DND-41 (cell line): Measurements from ENCODE around the gene INPP5B.

Source experiments
- ATAC-seq: fragments of 200-7000 bp; cut with Tn5 transposase; 3 replicates; pipeline ENCODE4 v1.9.1; 2021; ENCODE audit warnings: low read depth; ENCODE audit not compliant: insufficient read depth
- DNase-seq: peaks from one replicate; pipeline ENCODE4 v3.0.0-alpha.2; 2020
- H2AFZ ChIP-seq: 2 replicates; pipeline ENCODE4 v1.6.0; 2012; ENCODE audit warnings: low read depth, low read length
- H3K27ac ChIP-seq: 2 replicates; pipeline ENCODE4 v1.5.1; 2012; ENCODE audit warnings: low read length, inconsistent platforms
- H3K27me3 ChIP-seq: fragments of 200-600 bp; sonication (generic); 2 replicates; pipeline ENCODE4 v1.6.0; 2012; ENCODE audit warnings: low read length, mild to moderate bottlenecking, inconsistent platforms; ENCODE audit not compliant: insufficient read depth, poor library complexity
- H3K36me3 ChIP-seq: 2 replicates; pipeline ENCODE4 v1.5.1; 2012; ENCODE audit warnings: low read length, inconsistent platforms; ENCODE audit not compliant: insufficient read depth
- H3K4me1 ChIP-seq: 2 replicates; pipeline ENCODE4 v1.5.1; 2012; ENCODE audit warnings: mild to moderate bottlenecking, low read length; ENCODE audit not compliant: insufficient read depth
- H3K4me2 ChIP-seq: 2 replicates; pipeline ENCODE4 v1.6.0; 2012; ENCODE audit warnings: mild to moderate bottlenecking, moderate library complexity, low read length, inconsistent platforms; ENCODE audit not compliant: insufficient read depth
- H3K4me3 ChIP-seq, 2 experiments: fragments of 200-600 bp in 1 of 2; shearing (Covaris generic) in 1 of 2; 2 replicates each; pipeline ENCODE4 v1.5.1; 2012 to 2016; ENCODE audit warnings: inconsistent platforms in 2 of 2, low read length in 2 of 2, mild to moderate bottlenecking in 2 of 2, low read depth in 1 of 2, moderate library complexity in 1 of 2
- H3K79me2 ChIP-seq: 2 replicates; pipeline ENCODE4 v1.6.0; 2012; ENCODE audit warnings: low read length, inconsistent platforms; ENCODE audit not compliant: insufficient read depth
- H3K9ac ChIP-seq: 2 replicates; pipeline ENCODE4 v1.6.0; 2012; ENCODE audit warnings: low read depth, mild to moderate bottlenecking, inconsistent platforms, low read length, moderate library complexity
- H3K9me3 ChIP-seq: 2 replicates; pipeline ENCODE4 v1.5.1; 2012; ENCODE audit warnings: low read length, moderate library complexity, mild to moderate bottlenecking, inconsistent platforms; ENCODE audit not compliant: insufficient read depth, severe bottlenecking
- H4K20me1 ChIP-seq: 2 replicates; pipeline ENCODE4 v1.6.0; 2012; ENCODE audit warnings: low read length; ENCODE audit not compliant: insufficient read depth
- CTCF ChIP-seq: IDR thresholded peaks from 2 replicates; pipeline ENCODE4 v1.5.1; 2012; ENCODE audit warnings: borderline replicate concordance, low read length, moderate library complexity, mild to moderate bottlenecking; ENCODE audit not compliant: poor library complexity, severe bottlenecking; ENCODE audit errors: extremely low read depth
- EZH2 ChIP-seq: IDR thresholded peaks from 3 replicates; pipeline ENCODE4 v1.6.1; 2012; ENCODE audit warnings: borderline replicate concordance, low read depth, mild to moderate bottlenecking, moderate library complexity, low read length, inconsistent platforms; ENCODE audit not compliant: severe bottlenecking

Gene INPP5B

DNA sequence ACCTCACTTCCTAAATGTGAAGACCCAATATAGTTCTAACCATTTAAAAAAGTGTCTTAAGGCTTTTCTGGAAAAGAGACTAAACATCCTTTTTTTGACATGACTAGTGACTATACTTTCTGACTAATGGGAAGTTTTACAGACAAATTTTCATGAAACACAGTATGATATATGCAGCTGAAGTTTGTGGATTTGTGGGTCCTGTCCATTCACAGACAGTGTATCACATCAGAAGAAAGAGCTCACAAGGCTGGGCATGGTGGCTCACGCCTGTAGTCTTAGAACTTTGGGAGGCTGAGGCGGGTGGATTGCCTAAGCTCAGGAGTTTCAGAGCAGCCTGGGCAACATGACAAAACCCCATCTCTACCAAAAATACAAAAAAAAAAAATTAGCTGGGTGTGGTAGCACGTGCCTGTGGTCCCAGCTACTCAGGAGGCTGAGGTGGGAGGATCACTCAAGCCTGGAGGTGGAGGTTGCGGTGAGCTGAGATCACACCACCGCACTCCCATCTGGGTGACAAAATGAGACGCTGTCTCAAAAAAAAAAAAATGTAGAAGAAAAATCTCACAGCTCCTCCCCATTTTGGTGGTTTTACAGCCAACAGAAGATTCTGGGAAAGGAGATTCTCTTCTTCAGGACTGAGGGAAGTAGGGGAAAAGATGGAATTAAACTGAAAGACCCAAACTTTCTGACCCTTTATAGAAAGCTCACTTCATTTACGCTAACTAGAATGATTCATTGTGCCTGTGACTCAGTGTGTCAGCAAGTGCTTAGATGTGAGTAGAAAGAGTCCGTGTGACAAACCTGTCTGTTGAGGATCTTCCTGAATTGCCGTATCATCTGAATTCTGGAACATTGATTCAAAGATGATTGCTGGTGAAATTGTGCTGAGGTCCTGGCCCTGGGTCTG is 123.7 kb downstream of the INPP5B start:
- no peaks in the 10 kb centered on the region for H3K4me1 ChIP-seq
- H3K27me3 ChIP-seq, result no peaks in the 10 kb centered on the region
- no peak for DNase-seq
- no peak overlapping the region for H3K27ac ChIP-seq
- peaks cover 64% of the 10 kb centered on the region for H3K36me3 ChIP-seq
- TF ChIP-seq EZH2 (no peak), CTCF (no peak)
- no peak overlapping the region for H3K4me3 ChIP-seq
- no peaks in the 10 kb centered on the region for H3K79me2 ChIP-seq
- no peak overlapping the region for H2AFZ ChIP-seq
- H3K4me2 ChIP-seq, result no peak overlapping the region
- H3K9ac ChIP-seq, result no peak overlapping the region
- H3K9me3 ChIP-seq, result no peaks in the 10 kb centered on the region
- no peaks in the 10 kb centered on the region for H4K20me1 ChIP-seq
- ATAC-seq, result no peak

GRCh38 chr1:37821481-37821880 is 125.4 kb downstream of the INPP5B start:
- Histone ChIP-seq H3K4me1 (no peaks in the 10 kb centered on the region), H3K9me3 (no peaks in the 10 kb centered on the region), H3K4me3 (no peak overlapping the region), H4K20me1 (no peaks in the 10 kb centered on the region), H2AFZ (no peak overlapping the region), H3K4me2 (no peak overlapping the region), H3K36me3 (peaks cover 67% of the 10 kb centered on the region), H3K27me3 (no peaks in the 10 kb centered on the region), H3K79me2 (no peaks in the 10 kb centered on the region), H3K27ac (no peak overlapping the region), H3K9ac (no peak overlapping the region)
- no peak for TF ChIP-seq CTCF
- TF ChIP-seq EZH2, result no peak
- no peak for DNase-seq
- no peak for ATAC-seq

- Histone ChIP-seq H3K27me3 (no peaks in the 10 kb centered on the region), H3K4me2 (no peak overlapping the region), H3K79me2 (no peaks in the 10 kb centered on the region), H4K20me1 (no peaks in the 10 kb centered on the region), H3K27ac (no peak overlapping the region), H3K9ac (no peak overlapping the region), H3K36me3 (peaks cover 66% of the 10 kb centered on the region), H2AFZ (no peak overlapping the region), H3K4me1 (no peaks in the 10 kb centered on the region), H3K9me3 (no peaks in the 10 kb centered on the region), H3K4me3 (no peak overlapping the region)
- TF ChIP-seq CTCF (no peak), EZH2 (no peak)
- ATAC-seq, result no peak
- no peak for DNase-seq
Measured at GRCh38 chr1:37817481-37817880, 129.4 kb downstream of the INPP5B start.
